HG02852 (cell line): Measurements from ENCODE around the gene ITPRIPL1.

Experiments
- ATAC-seq: cut with Tn5 transposase; IDR thresholded peaks from one replicate; pipeline ENCODE4 v1.9.1; 2021; ENCODE audit warnings: mild to moderate bottlenecking, moderate library complexity; ENCODE audit not compliant: unreplicated experiment

The ITPRIPL1 gene

DNA sequence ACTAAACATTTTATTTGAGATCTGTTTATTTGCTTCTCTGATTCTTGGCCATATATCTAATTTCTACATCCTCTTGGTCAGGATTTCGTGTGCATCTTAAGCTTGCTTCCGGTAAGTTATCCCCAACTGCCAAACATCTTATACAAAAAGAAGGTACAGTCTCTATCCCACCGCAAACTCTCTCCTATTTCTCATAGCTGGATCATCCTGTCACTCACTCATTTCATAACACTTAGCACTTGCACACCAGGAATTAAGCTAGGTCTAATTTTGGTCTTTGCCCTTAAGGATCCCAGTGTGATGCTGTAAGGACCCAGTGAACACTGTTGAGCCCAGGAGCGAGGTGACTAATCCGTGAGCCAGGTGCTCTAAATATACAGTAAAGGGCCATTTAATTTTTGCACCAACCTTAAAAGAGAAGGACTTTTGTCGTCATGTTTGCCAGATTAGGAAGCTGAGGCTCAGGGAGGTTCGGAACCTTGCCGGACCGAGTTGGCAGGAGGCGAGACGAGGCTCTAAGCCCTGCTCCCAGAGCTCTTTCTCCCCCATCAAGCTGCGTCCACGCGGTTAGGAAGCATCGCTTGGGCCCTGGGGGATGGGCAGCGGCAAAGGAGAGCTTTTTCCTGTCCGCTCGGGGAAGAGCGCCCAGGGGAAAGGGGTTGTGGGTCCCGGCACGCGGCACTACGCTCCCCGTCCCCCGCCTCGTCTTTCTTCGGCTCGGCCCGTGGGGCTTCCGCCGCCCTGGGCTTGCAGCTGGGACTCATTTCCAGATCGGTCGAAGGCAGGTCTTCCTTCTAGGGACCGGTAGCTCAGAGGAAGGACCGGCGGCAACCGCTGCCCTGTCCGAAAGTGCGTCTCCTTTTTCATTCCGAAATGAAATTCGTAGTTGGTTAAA lies 4.1 kb upstream of the ITPRIPL1 start:
- ATAC-seq = peak; percentile 26

DNA sequence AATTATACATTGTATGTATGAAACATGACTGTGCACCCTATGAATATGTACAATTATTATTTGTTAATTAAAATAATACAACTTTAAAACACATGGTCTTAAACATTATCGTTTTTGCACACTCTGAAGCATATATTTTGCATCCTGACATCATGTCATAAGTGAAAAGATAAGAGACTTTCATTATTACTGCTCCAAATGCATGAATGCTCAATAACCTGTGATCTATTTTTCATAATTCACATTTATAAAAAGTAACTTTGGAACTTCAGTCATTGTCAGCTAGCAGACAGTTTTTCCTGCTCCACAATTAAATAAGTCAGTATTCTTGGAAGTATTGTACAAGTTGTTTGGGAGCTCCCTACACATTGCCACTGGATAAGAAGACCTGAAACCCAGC lies 1.3 kb upstream of the ITPRIPL1 start:
- ATAC-seq = no peak

GRCh38 chr2:96324721-96325040 lies 436 bp upstream of the ITPRIPL1 start:
- no peak for ATAC-seq

GRCh38 chr2:96325884-96326255 lies 753 bp downstream of the ITPRIPL1 start:
- ATAC-seq = no peak

DNA sequence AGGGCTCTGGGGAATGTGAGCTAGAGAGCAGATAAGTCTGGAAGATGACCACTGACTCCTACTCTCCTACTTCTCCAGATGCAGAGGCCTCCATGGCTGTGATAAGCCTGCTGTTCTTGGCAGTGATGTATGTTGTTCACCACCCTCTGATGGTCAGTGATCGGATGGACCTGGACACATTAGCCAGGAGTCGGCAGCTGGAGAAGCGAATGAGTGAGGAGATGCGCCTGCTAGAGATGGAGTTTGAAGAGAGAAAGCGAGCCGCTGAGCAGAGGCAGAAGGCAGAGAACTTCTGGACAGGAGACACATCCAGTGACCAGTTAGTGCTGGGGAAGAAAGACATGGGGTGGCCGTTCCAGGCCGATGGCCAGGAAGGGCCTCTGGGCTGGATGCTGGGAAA lies 1.4 kb downstream of the ITPRIPL1 start:
- ATAC-seq = no peak

DNA sequence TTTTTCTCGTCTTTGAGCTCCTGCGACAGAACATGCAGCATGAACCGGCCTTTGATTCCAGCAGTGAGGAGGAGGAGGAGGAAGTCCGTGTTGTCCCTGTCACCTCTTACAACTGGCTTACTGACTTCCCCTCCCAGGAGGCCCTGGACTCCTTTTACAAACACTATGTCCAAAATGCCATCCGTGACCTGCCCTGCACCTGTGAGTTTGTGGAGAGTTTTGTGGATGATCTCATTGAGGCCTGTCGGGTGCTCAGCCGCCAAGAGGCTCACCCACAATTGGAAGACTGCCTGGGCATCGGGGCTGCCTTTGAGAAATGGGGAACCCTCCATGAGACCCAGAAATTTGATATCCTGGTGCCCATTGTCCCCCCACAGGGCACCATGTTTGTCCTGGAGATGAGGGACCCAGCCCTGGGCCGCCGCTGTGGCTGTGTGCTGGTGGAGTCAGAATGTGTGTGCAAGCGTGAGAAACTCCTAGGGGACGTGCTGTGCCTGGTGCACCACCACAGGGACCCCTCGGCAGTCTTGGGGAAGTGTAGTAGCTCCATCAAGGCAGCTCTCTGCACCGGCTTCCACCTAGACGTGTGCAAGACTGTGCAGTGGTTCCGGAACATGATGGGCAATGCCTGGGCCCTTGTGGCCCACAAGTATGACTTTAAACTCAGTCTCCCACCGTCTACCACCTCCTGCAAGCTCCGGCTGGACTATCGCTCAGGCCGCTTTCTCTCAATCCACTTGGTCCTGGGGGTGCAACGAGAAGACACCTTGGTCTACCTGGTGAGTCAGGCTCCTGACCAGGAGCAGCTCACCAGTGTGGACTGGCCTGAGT lies 2.1 kb downstream of the ITPRIPL1 start:
- ATAC-seq = no peak

GRCh38 chr2:96329456-96329855 lies 4.3 kb downstream of the ITPRIPL1 start:
- ATAC-seq = no peak

GRCh38 chr2:96329874-96330273 lies 4.8 kb downstream of the ITPRIPL1 start:
- no peak for ATAC-seq

GRCh38 chr2:96330407-96330806 lies 5.3 kb downstream of the ITPRIPL1 start:
- ATAC-seq = no peak

- no peak for ATAC-seq
Observed at GRCh38 chr2:96333708-96334107, 8.6 kb downstream of the ITPRIPL1 start.

DNA sequence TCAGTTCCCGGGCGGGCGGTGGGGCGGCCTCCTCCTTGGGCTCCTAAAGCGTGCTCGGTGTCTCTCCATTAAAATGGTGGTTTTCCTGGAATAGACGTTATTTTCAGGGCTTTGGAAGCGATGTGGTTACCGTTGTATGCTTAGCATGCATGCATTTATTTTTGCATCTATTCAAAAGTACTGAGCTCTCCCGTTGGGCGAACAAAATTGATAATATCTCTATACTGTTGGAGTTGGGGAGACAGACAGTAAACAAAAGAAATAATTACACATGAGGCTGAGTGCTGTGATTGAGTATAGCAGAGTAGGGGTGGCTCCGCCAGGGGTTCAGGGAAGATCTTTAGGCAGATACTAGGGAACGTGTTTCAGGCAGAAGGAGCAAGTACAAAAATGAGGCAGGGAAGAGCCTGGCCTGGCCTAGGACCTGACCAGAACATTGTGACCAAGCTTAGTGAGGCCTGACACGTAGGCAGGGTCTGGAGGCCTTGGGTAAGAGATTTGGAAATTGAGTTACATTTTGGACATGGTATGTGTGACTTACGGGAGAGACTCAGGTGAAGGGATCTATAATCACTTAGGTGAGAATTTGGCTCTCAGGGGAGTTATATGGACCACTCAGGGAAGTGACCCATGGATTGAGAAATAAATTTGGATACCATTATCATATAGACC lies 11.1 kb downstream of the ITPRIPL1 start:
- peak; percentile 4 for ATAC-seq

DNA sequence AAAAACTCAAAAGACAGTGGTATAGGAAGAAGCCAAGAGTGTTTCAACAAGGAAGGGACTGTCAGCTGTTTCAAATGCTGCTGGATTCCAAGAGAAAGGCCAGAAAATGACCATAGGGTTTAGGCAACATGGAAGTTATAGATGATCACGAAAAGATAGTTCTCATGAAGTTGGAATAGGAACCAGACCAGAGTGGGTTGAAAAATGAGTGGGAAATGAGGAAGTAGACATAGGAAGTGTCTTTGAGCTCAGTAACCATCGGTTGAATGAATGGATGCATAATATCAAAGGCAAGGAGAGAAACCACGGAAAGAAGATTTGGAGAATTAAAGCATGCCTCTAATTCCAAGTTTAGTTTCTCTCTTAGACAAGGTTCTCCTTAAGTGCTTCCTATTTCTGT lies 11.8 kb downstream of the ITPRIPL1 start:
- no peak for ATAC-seq

DNA sequence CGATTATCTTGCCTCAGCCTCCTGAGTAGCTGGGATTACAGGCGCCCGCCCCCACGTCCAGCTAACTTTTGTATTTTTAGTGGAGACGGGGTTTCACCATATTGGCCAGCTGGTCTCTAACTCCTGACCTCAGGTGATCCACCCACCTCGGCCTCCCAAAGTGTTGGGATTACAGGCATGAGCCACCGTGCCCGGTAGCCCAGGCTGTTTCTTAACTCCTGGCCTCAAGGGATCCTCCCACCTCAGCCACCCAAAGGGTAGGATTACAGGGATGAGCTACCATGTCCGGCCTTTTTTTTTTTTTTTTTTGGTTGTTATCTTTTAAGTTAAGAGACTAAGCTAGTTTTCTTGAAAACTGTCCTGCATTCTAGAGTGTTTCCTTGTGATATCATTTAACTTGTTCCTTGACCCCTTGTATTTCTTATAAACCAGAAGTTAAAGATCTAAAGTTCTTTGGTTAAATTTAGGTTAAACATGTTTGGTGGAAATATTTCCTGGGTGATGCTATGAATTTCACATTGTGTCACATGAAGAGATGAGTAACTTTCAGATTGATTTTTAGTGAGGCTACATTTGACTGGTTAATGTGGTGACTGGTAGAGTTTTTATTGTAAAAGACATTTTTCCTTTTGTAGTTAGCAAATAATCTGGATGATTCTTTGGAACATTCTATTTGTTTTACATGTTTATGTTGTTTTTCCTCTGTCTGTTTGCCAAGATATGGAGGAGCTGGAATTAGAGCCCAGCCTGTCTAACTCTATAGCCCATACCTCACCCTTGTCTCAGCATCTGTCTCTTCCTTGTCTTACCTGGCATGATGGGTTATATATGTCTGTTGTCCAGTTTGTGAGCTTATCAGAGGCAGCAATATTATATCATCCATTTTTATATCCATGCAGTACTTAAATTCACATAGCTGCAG lies 15.6 kb downstream of the ITPRIPL1 start:
- no peak for ATAC-seq

GRCh38 chr2:96341641-96342040 lies 16.5 kb downstream of the ITPRIPL1 start:
- no peak for ATAC-seq

DNA sequence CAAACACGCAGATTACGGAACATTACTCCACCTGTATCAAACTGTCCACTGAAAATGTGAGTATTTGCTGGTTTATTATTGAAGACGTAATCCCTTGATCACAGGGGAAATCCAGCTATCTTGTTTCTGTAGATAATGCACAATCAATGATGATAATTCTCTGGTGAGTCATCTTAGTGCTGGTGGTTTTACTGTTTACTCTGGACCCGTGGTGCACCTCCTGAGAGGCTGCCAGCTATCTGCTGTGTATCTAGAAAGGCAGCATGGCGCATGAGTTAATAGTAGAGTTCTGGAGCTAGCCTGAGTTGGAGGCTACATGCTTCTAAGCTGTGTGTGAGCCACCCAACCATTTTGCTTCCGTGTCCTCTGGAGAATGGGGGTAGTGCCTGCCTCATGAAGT lies 17.0 kb downstream of the ITPRIPL1 start:
- ATAC-seq = no peak

DNA sequence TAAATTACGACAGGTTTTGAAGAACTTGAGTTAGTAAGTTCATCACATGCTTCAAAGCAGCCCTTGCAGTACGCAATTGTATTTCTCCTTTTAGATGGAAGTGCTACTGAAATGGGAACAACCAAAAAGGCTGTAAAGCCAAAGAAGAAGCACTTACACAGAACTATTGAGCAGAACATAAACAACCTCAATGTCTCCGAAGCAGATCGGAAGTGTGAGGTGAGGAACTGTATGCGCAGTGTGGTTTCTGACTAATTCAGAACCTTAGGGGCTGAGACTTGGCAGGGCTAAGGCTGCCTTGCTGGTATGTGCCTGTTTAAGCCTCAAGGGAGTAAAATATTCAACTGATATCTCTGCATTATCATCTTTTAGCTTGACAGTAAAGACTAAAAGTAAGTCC lies 18.9 kb downstream of the ITPRIPL1 start:
- ATAC-seq = peak; percentile 87

GRCh38 chr2:96345438-96345837 lies 20.3 kb downstream of the ITPRIPL1 start:
- no peak for ATAC-seq

- ATAC-seq = no peak
Observed at GRCh38 chr2:96345868-96346462, 20.8 kb downstream of the ITPRIPL1 start.

- no peak for ATAC-seq
Observed at GRCh38 chr2:96347395-96347794, 22.3 kb downstream of the ITPRIPL1 start.

DNA sequence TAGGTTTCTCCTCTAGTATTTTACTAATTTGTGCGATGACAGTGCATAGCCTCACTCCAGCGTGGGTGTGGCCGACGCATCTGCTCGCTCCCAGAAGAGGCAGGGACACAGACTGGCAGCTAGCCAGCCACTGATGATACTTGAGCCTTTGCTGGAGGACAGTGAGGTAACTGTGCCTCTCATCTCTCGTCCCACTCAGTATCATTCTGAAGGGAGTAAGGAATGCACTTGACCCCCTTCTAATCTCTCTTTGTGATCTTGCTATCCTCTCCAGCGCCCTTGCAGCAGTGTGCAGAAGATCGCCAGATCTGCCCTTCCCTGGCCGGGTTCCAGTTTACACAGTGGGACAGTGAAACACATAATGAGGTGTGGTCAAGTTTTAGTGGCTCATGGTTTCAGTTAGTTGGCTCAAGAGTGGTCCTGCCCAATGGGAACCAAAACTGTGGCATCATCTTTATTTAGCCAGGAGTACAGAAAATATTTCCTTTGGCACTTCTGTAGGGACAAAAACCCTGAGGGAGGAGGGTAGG lies 28.0 kb downstream of the ITPRIPL1 start:
- ATAC-seq = no peak
